Gastroesophageal sphincter (tissue), 3 donors: ENCODE data around the gene ZSCAN21.

Experiments used
- CTCF ChIP-seq, 4 experiments: fragments of 200-600 bp in 2 of 4; fragments of 450-650 bp in 2 of 4; sonication (generic) in 1 of 4; IDR thresholded peaks; one replicate each; pipeline ENCODE4 v1.5.1; 2017 to 2019; ENCODE audit warnings: antibody characterized with exemption in 4 of 4, mild to moderate bottlenecking in 2 of 4, moderate library complexity in 2 of 4
- EP300 ChIP-seq: sonication (generic); formaldehyde crosslinking; IDR thresholded peaks from one replicate; pipeline ENCODE4 v1.6.1; 2017; ENCODE audit warnings: antibody characterized with exemption, mild to moderate bottlenecking
- POLR2AphosphoS5 ChIP-seq: sonication (generic); formaldehyde crosslinking; IDR thresholded peaks from one replicate; pipeline ENCODE4 v1.6.1; 2017; ENCODE audit warnings: antibody characterized with exemption

GRCh38 chr7:100027197-100027596 is 22.4 kb upstream of the ZSCAN21 start:
- TF ChIP-seq CTCF (IDR thresholded peaks at IDR 0.05) (no peak), EP300 (no peak), POLR2AphosphoS5 (no peak)
